Type B pancreatic cell (in vitro differentiated cells): ENCODE measurements around the gene LRRC1. TPM values are rescaled to one million over a fixed set of nuclear protein-coding genes. Genes with fewer than 3 reads are reported as not detected.

Source experiments
- DNase-seq: peaks from one replicate; pipeline ENCODE4 v3.0.0; 2021; ENCODE audit warnings: mixed read lengths; ENCODE audit not compliant: unreplicated experiment; ENCODE audit errors: extremely low spot score
- H3K27ac Mint-ChIP-seq: 2 replicates; pipeline ENCODE4 v1.8.0; 2021; ENCODE audit warnings: mild to moderate bottlenecking, mixed read lengths
- H3K27me3 Mint-ChIP-seq: 2 replicates; pipeline ENCODE4 v1.8.0; 2021; ENCODE audit warnings: mixed read lengths
- H3K36me3 Mint-ChIP-seq: 2 replicates; pipeline ENCODE4 v1.8.0; 2021; ENCODE audit warnings: mixed read lengths
- H3K4me1 Mint-ChIP-seq: one replicate; pipeline ENCODE4 v1.8.0; 2021; ENCODE audit warnings: mixed read lengths; ENCODE audit not compliant: unreplicated experiment
- H3K4me3 Mint-ChIP-seq: 2 replicates; pipeline ENCODE4 v1.8.0; 2021; ENCODE audit warnings: mild to moderate bottlenecking, mixed read lengths
- H3K9me3 Mint-ChIP-seq: 2 replicates; pipeline ENCODE4 v1.8.0; 2021; ENCODE audit warnings: mixed read lengths
- CTCF ChIP-seq: fragments of 200-600 bp; sonication (generic); conservative IDR thresholded peaks from 2 replicates; pipeline ENCODE4 v1.5.0; 2021; ENCODE audit warnings: antibody characterized with exemption, mild to moderate bottlenecking
- total RNA-seq: library from RNA; stranded (reverse); gene quantifications from 2 replicates; pipeline ENCODE4 v1.2.1, GENCODE V29; 2021; ENCODE audit warnings: low replicate concordance

Gene LRRC1
- total RNA-seq, 1 donor from 2014 or later, result 28.9 TPM

- no peaks in the 10 kb centered on the region for H3K27me3 Mint-ChIP-seq
- peaks cover 9% of the 10 kb centered on the region for H3K36me3 Mint-ChIP-seq
- no peak overlapping the region for H3K4me3 Mint-ChIP-seq
- H3K9me3 Mint-ChIP-seq, result no peaks in the 10 kb centered on the region
- H3K27ac Mint-ChIP-seq, result no peak overlapping the region
- DNase-seq, result no peak
- TF ChIP-seq CTCF, result no peak
- H3K4me1 Mint-ChIP-seq, result no peaks in the 10 kb centered on the region
Measured at GRCh38 chr6:53877151-53877550, 82.3 kb downstream of the LRRC1 start.

- H3K27me3 Mint-ChIP-seq, result no peaks in the 10 kb centered on the region
- H3K36me3 Mint-ChIP-seq, result peaks cover 14% of the 10 kb centered on the region
- H3K4me3 Mint-ChIP-seq, result no peak overlapping the region
- H3K9me3 Mint-ChIP-seq, result no peaks in the 10 kb centered on the region
- TF ChIP-seq CTCF, result no peak
- no peak for DNase-seq
- H3K4me1 Mint-ChIP-seq, result no peaks in the 10 kb centered on the region
- no peak overlapping the region for H3K27ac Mint-ChIP-seq
Measured at GRCh38 chr6:53878808-53879207, 84.0 kb downstream of the LRRC1 start.

- Mint-ChIP-seq H3K4me1 (no peaks in the 10 kb centered on the region), H3K27me3 (no peaks in the 10 kb centered on the region), H3K36me3 (peaks cover 16% of the 10 kb centered on the region), H3K9me3 (no peaks in the 10 kb centered on the region), H3K27ac (peak overlapping the region; percentile 48), H3K4me3 (no peak overlapping the region)
- DNase-seq, result no peak
- no peak for TF ChIP-seq CTCF
Measured at GRCh38 chr6:53879608-53880007, 84.8 kb downstream of the LRRC1 start.

- peaks cover 11% of the 10 kb centered on the region for H3K36me3 Mint-ChIP-seq
- no peak for TF ChIP-seq CTCF
- no peak overlapping the region for H3K4me3 Mint-ChIP-seq
- no peaks in the 10 kb centered on the region for H3K9me3 Mint-ChIP-seq
- H3K4me1 Mint-ChIP-seq, result no peaks in the 10 kb centered on the region
- no peak overlapping the region for H3K27ac Mint-ChIP-seq
- DNase-seq, result no peak
- H3K27me3 Mint-ChIP-seq, result no peaks in the 10 kb centered on the region
Measured at GRCh38 chr6:53887316-53887715, 92.5 kb downstream of the LRRC1 start.

GRCh38 chr6:53888931-53889330 lies 94.1 kb downstream of the LRRC1 start:
- Mint-ChIP-seq H3K9me3 (no peaks in the 10 kb centered on the region), H3K36me3 (peaks cover 1% of the 10 kb centered on the region), H3K27ac (no peak overlapping the region), H3K4me1 (no peaks in the 10 kb centered on the region), H3K4me3 (no peak overlapping the region), H3K27me3 (no peaks in the 10 kb centered on the region)
- no peak for TF ChIP-seq CTCF
- DNase-seq, result no peak

- DNase-seq, result no peak
- Mint-ChIP-seq H3K36me3 (no peaks in the 10 kb centered on the region), H3K9me3 (no peaks in the 10 kb centered on the region), H3K4me1 (peaks cover 3% of the 10 kb centered on the region), H3K27me3 (no peaks in the 10 kb centered on the region), H3K4me3 (no peak overlapping the region), H3K27ac (no peak overlapping the region)
- TF ChIP-seq CTCF, result no peak
Measured at GRCh38 chr6:53889365-53889764, 94.6 kb downstream of the LRRC1 start.
